Mucosa of gallbladder (tissue), 1 donor: ENCODE data around the gene NTNG1. TPM values are rescaled to one million over a fixed set of nuclear protein-coding genes. Genes with fewer than 3 reads are reported as not detected.
A peak's percentile ranks its signal among the peaks of the same experiment; 100 is the strongest.

ENCODE experiments used
- DNase-seq: peaks from one replicate; pipeline ENCODE4 v3.0.0-alpha.2; 2020; ENCODE audit warnings: low spot score
- total RNA-seq: library from RNA; stranded (reverse); gene quantifications from one replicate; pipeline ENCODE4 v1.2.1, GENCODE V29; 2021
- donor health status: DM: no; HTN: no; CAD: no.

NTNG1 gene
- total RNA-seq, 1 donor from 2014 or later: 1.6 TPM

- DNase-seq: no peak
Observed at GRCh38 chr1:107262467-107263286, 121.8 kb downstream of the NTNG1 start.

- DNase-seq: no peak
Observed at GRCh38 chr1:107263291-107263915, 122.6 kb downstream of the NTNG1 start.

GRCh38 chr1:107264007-107264406 lies 123.2 kb downstream of the NTNG1 start:
- no peak for DNase-seq

GRCh38 chr1:107264561-107264960 lies 123.7 kb downstream of the NTNG1 start:
- no peak for DNase-seq

GRCh38 chr1:107267489-107267888 lies 126.7 kb downstream of the NTNG1 start:
- no peak for DNase-seq

- no peak for DNase-seq
Observed at GRCh38 chr1:107272321-107272720, 131.5 kb downstream of the NTNG1 start.

- DNase-seq: no peak
Observed at GRCh38 chr1:107273515-107273914, 132.7 kb downstream of the NTNG1 start.

GRCh38 chr1:107274227-107274626 lies 133.4 kb downstream of the NTNG1 start:
- no peak for DNase-seq

GRCh38 chr1:107276247-107276646 lies 135.4 kb downstream of the NTNG1 start:
- no peak for DNase-seq

- peak; percentile 42 for DNase-seq
Observed at GRCh38 chr1:107277022-107277421, 136.2 kb downstream of the NTNG1 start.

- no peak for DNase-seq
Observed at GRCh38 chr1:107286125-107286524, 145.3 kb downstream of the NTNG1 start.

GRCh38 chr1:107291987-107292386 lies 151.1 kb downstream of the NTNG1 start:
- DNase-seq: no peak

GRCh38 chr1:107293901-107294613 lies 153.2 kb downstream of the NTNG1 start:
- no peak for DNase-seq

GRCh38 chr1:107294686-107295085 lies 153.8 kb downstream of the NTNG1 start:
- DNase-seq: no peak

- DNase-seq: no peak
Observed at GRCh38 chr1:107297681-107298080, 156.8 kb downstream of the NTNG1 start.

GRCh38 chr1:107298526-107298925 lies 157.7 kb downstream of the NTNG1 start:
- no peak for DNase-seq

- DNase-seq: no peak
Observed at GRCh38 chr1:107299521-107299920, 158.7 kb downstream of the NTNG1 start.

GRCh38 chr1:107309962-107310361 lies 169.1 kb downstream of the NTNG1 start:
- no peak for DNase-seq

- no peak for DNase-seq
Observed at GRCh38 chr1:107315652-107316051, 174.8 kb downstream of the NTNG1 start.

GRCh38 chr1:107318932-107319331 lies 178.1 kb downstream of the NTNG1 start:
- no peak for DNase-seq

- DNase-seq: no peak
Observed at GRCh38 chr1:107323784-107324183, 182.9 kb downstream of the NTNG1 start.

GRCh38 chr1:107326824-107327445 lies 186.1 kb downstream of the NTNG1 start:
- no peak for DNase-seq
